SHP77 treated with DMSO at 0.1 percent for 48 hours (cell line): ENCODE results near the gene PHC1.
"Not testable (repeated sequence)": the region's sequence is repeated elsewhere in the genome, so short reads cannot be mapped to it uniquely, and the experiment has no call there.

Experiments used
- DNase-seq: peaks from one replicate; lab custom pipeline; 2025; lab: John Stamatoyannopoulos, UW

The PHC1 gene

GRCh38 chr12:8911606-8912268, 2.6 kb upstream of the PHC1 start:
- no peak for DNase-seq

- no peak for DNase-seq
These were observed 1.4 kb upstream of the PHC1 start for GRCh38 chr12:8912914-8913313.

- DNase-seq: no peak
These were observed 642 bp upstream of the PHC1 start for GRCh38 chr12:8913702-8914032.

- DNase-seq: no peak
These were observed 612 bp downstream of the PHC1 start for GRCh38 chr12:8914716-8915526.

GRCh38 chr12:8916154-8916553, 1.8 kb downstream of the PHC1 start:
- no peak for DNase-seq

- no peak for DNase-seq
These were observed 2.7 kb downstream of the PHC1 start for GRCh38 chr12:8917031-8917430.

- no peak for DNase-seq
These were observed 3.4 kb downstream of the PHC1 start for GRCh38 chr12:8917751-8918150.

- DNase-seq: not testable (repeated sequence)
These were observed 5.3 kb downstream of the PHC1 start for GRCh38 chr12:8919643-8920042.

- no peak for DNase-seq
These were observed 8.2 kb downstream of the PHC1 start for GRCh38 chr12:8922544-8922943.

GRCh38 chr12:8930655-8931323, 16.5 kb downstream of the PHC1 start:
- not testable (repeated sequence) for DNase-seq

- not testable (repeated sequence) for DNase-seq
These were observed 18.2 kb downstream of the PHC1 start for GRCh38 chr12:8932464-8932863.

- not testable (repeated sequence) for DNase-seq
These were observed 19.8 kb downstream of the PHC1 start for GRCh38 chr12:8934080-8934479.

GRCh38 chr12:8936735-8937134, 22.4 kb downstream of the PHC1 start:
- DNase-seq: no peak

GRCh38 chr12:8937842-8938442, 23.6 kb downstream of the PHC1 start:
- not testable (repeated sequence) for DNase-seq

- no peak for DNase-seq
These were observed 27.6 kb downstream of the PHC1 start for GRCh38 chr12:8941691-8942478.

- DNase-seq: no peak
These were observed 29.4 kb downstream of the PHC1 start for GRCh38 chr12:8943565-8944186.

GRCh38 chr12:8946733-8947132, 32.4 kb downstream of the PHC1 start:
- no peak for DNase-seq

- DNase-seq: no peak
These were observed 33.4 kb downstream of the PHC1 start for GRCh38 chr12:8947737-8948136.

GRCh38 chr12:8948701-8949341, 34.5 kb downstream of the PHC1 start:
- no peak for DNase-seq

GRCh38 chr12:8949342-8950220, 35.3 kb downstream of the PHC1 start, which contains the start of gene M6PR:
Gene M6PR (minus strand): TSS chr12:8949645. CDS start chr12:8946404, 3,241 bp downstream.
- DNase-seq: peak; percentile 83
